Measurements from ENCODE around the gene ZNF564. TPM values are rescaled to one million over a fixed set of nuclear protein-coding genes. Genes with fewer than 3 reads are reported as not detected.

Gene ZNF564
- total RNA-seq, 1 experiment from 2014 or later: 6.1 TPM

GRCh38 chr19:12564016-12564664, 12.9 kb upstream of the ZNF564 start:
- H2AFZ ChIP-seq (ENCODE audit: low read depth, low read length, poor library complexity, severe bottlenecking): peak overlapping the region; percentile 96
- H3K27me3 ChIP-seq (ENCODE audit: insufficient read depth, low read length): no peaks in the 10 kb centered on the region
- peak; percentile 74 for DNase-seq (ENCODE audit: low read depth, low spot score)
- H3K4me1 ChIP-seq (ENCODE audit: control insufficient read depth in 1 of 2, insufficient read depth in 2 of 2, low read length in 2 of 2): peaks cover 0 to 5% of the 10 kb centered on the region in 2 experiments; a peak in 1 of 4 replicates
- no peaks in the 10 kb centered on the region for H3K36me3 ChIP-seq (ENCODE audit: control insufficient read depth in 1 of 2, insufficient read depth in 2 of 2, low read length in 2 of 2)
- CTCF ChIA-PET: no interaction called here
- H3K9me2 ChIP-seq (ENCODE audit: insufficient read depth): no peaks in the 10 kb centered on the region
- H3K27ac ChIP-seq (ENCODE audit: low read depth, low read length): no peak overlapping the region
- H3K9me3 ChIP-seq (ENCODE audit: control insufficient read depth in 1 of 2, insufficient read depth in 1 of 2, low read depth in 1 of 2, low read length in 2 of 2): no peaks in the 10 kb centered on the region
- RAD21 ChIA-PET (ENCODE audit: low non-redundant PET in 1 of 2, low total read pairs in 2 of 2, uncharacterized antibody in 2 of 2, unreplicated experiment in 2 of 2): interaction anchor here in 1 of 2 experiments (0.7 kb wide), 1 partner anchor 104 kb away, joined by 3 read pairs; no protein-coding TSS in a partner anchor
- intact Hi-C loops (cut with micrococcal nuclease): loop anchor here (1.0 to 2.0 kb wide), 2 partner anchors 47 to 108 kb away; partner anchors contain the start of genes ZNF490 and ZNF791
- no peaks in the 10 kb centered on the region for H4K20me1 ChIP-seq (ENCODE audit: insufficient read depth)
- H3K4me2 ChIP-seq (ENCODE audit: low read length): peak overlapping the region; percentile 47
- no peaks in the 10 kb centered on the region for H3K79me2 ChIP-seq (ENCODE audit: insufficient read depth, low read length)
- TF ChIP-seq JUND (IDR thresholded peaks at IDR 0.05) (no peak), RAD21 (IDR thresholded peaks at IDR 0.05; ENCODE audit: low read depth) (peak; percentile 90), YY1 (IDR thresholded peaks at IDR 0.05; ENCODE audit: extremely low read depth, insufficient replicate concordance, low read depth, low read length) (peak; percentile 22), REST (IDR thresholded peaks at IDR 0.05; ENCODE audit: low read depth) (no peak), TCF7L2 (IDR thresholded peaks at IDR 0.05; ENCODE audit: borderline replicate concordance, extremely low read depth, insufficient read depth, insufficient read length) (no peak), CTCF (IDR thresholded peaks at IDR 0.05 in 2 of 3, conservative IDR thresholded peaks at IDR 0.05 in 1 of 3; ENCODE audit: borderline replicate concordance in 1 of 3, insufficient read depth in 1 of 3, low read depth in 2 of 3, low read length in 2 of 3) (peak; percentile 72 to 98 (median 97); a peak in 5 of 6 replicates), SRF (IDR thresholded peaks at IDR 0.05; ENCODE audit: low read depth) (peak; percentile 91), ELF1 (IDR thresholded peaks at IDR 0.05; ENCODE audit: borderline replicate concordance, low read depth) (no peak), SP1 (IDR thresholded peaks at IDR 0.05; ENCODE audit: low read depth) (no peak)
- ATAC-seq: peak; percentile 95
- no peak overlapping the region for H3K9ac ChIP-seq (ENCODE audit: low read length)
- no TSS peak for BruUV-seq (replicated peaks)
- POLR2A ChIA-PET: no interaction called here
- H3K4me3 ChIP-seq (replicated peaks in 1 of 2; ENCODE audit: low read depth in 1 of 2, low read length in 2 of 2): no peak overlapping the region
